HAP-1 (cell line): Measurements from ENCODE around the gene ZFHX2.

Experiments used
- DNase-seq, 2 experiments: peaks; one replicate each; pipeline ENCODE4 v3.0.0-alpha.2; 2016 to 2020; ENCODE audit warnings: low spot score in 2 of 2
- H3K27me3 ChIP-seq: fragments of 250-450 bp; sonication (Bioruptor Pico); 2 replicates; pipeline ENCODE4 v1.5.1; 2020; ENCODE audit warnings: low read depth, mild to moderate bottlenecking, moderate library complexity
- H3K36me3 ChIP-seq: fragments of 250-450 bp; sonication (Bioruptor Pico); replicated peaks from 2 replicates; pipeline ENCODE4 v1.5.1; 2020; ENCODE audit warnings: mild to moderate bottlenecking
- H3K4me1 ChIP-seq: fragments of 250-450 bp; sonication (Bioruptor Pico); 2 replicates; pipeline ENCODE4 v1.5.1; 2020; ENCODE audit warnings: mild to moderate bottlenecking
- H3K4me3 ChIP-seq: fragments of 250-450 bp; sonication (Bioruptor Pico); 2 replicates; pipeline ENCODE4 v1.5.1; 2020; ENCODE audit warnings: mild to moderate bottlenecking, moderate library complexity
- H3K9me3 ChIP-seq: fragments of 250-450 bp; sonication (Bioruptor Pico); 2 replicates; pipeline ENCODE4 v1.5.1; 2020; ENCODE audit warnings: mild to moderate bottlenecking, moderate library complexity
- in situ Hi-C: fragments of 300-500 bp; cut with MboI; formaldehyde crosslinking; loops from 3 replicates; pipeline ENCODE4 v1.14.3; 2020; ENCODE audit warnings: low sequenced_read_pairs, inconsistent platforms, mixed read lengths

The ZFHX2 gene

GRCh38 chr14:23535943-23536342 is 15.6 kb downstream of the ZFHX2 start:
- Histone ChIP-seq H3K4me1 (peaks cover 6% of the 10 kb centered on the region), H3K4me3 (no peak overlapping the region), H3K36me3 (no peaks in the 10 kb centered on the region), H3K9me3 (no peaks in the 10 kb centered on the region), H3K27me3 (no peaks in the 10 kb centered on the region)
- no peak for DNase-seq
- in situ Hi-C loops = no loop called here

GRCh38 chr14:23533652-23534435 is 17.7 kb downstream of the ZFHX2 start:
- no peaks in the 10 kb centered on the region for H3K4me1 ChIP-seq
- H3K4me3 ChIP-seq = no peak overlapping the region
- no peaks in the 10 kb centered on the region for H3K9me3 ChIP-seq
- H3K27me3 ChIP-seq = no peaks in the 10 kb centered on the region
- in situ Hi-C loops = no loop called here
- no peak for DNase-seq
- H3K36me3 ChIP-seq = no peaks in the 10 kb centered on the region

GRCh38 chr14:23532658-23533057 is 18.9 kb downstream of the ZFHX2 start:
- no peaks in the 10 kb centered on the region for H3K9me3 ChIP-seq
- no peaks in the 10 kb centered on the region for H3K36me3 ChIP-seq
- DNase-seq = no peak
- H3K27me3 ChIP-seq = no peaks in the 10 kb centered on the region
- H3K4me1 ChIP-seq = no peaks in the 10 kb centered on the region
- H3K4me3 ChIP-seq = no peak overlapping the region
- in situ Hi-C loops = no loop called here

- no peaks in the 10 kb centered on the region for H3K27me3 ChIP-seq
- H3K36me3 ChIP-seq = no peaks in the 10 kb centered on the region
- H3K4me3 ChIP-seq = no peak overlapping the region
- in situ Hi-C loops = no loop called here
- no peaks in the 10 kb centered on the region for H3K4me1 ChIP-seq
- no peak for DNase-seq
- no peaks in the 10 kb centered on the region for H3K9me3 ChIP-seq
These were observed 20.2 kb downstream of the ZFHX2 start for GRCh38 chr14:23531391-23531790.

GRCh38 chr14:23530375-23531055 is 21.1 kb downstream of the ZFHX2 start:
- DNase-seq = no peak
- in situ Hi-C loops = no loop called here
- Histone ChIP-seq H3K9me3 (no peaks in the 10 kb centered on the region), H3K36me3 (no peaks in the 10 kb centered on the region), H3K27me3 (no peaks in the 10 kb centered on the region), H3K4me3 (no peak overlapping the region), H3K4me1 (no peaks in the 10 kb centered on the region)

GRCh38 chr14:23529016-23529415 is 22.5 kb downstream of the ZFHX2 start:
- H3K4me1 ChIP-seq = no peaks in the 10 kb centered on the region
- DNase-seq = no peak
- H3K9me3 ChIP-seq = no peaks in the 10 kb centered on the region
- H3K4me3 ChIP-seq = no peak overlapping the region
- no peaks in the 10 kb centered on the region for H3K36me3 ChIP-seq
- H3K27me3 ChIP-seq = no peaks in the 10 kb centered on the region
- in situ Hi-C loops = no loop called here

GRCh38 chr14:23528555-23528954 is 23.0 kb downstream of the ZFHX2 start:
- DNase-seq = no peak

GRCh38 chr14:23525611-23526010 is 26.0 kb downstream of the ZFHX2 start:
- Histone ChIP-seq H3K4me1 (no peaks in the 10 kb centered on the region), H3K9me3 (no peaks in the 10 kb centered on the region), H3K4me3 (no peak overlapping the region), H3K27me3 (no peaks in the 10 kb centered on the region), H3K36me3 (no peaks in the 10 kb centered on the region)
- no peak for DNase-seq
- in situ Hi-C loops = no loop called here

More at GRCh38 chr14:23528555-23528954, 23.0 kb downstream of the ZFHX2 start:
- Histone ChIP-seq H3K4me1 (no peaks in the 10 kb centered on the region), H3K27me3 (no peaks in the 10 kb centered on the region), H3K9me3 (no peaks in the 10 kb centered on the region), H3K36me3 (no peaks in the 10 kb centered on the region), H3K4me3 (no peak overlapping the region)
- in situ Hi-C loops = no loop called here

GRCh38 chr14:23524954-23525353 is 26.6 kb downstream of the ZFHX2 start:
- H3K4me3 ChIP-seq = no peak overlapping the region
- in situ Hi-C loops = no loop called here
- DNase-seq = no peak
- no peaks in the 10 kb centered on the region for H3K4me1 ChIP-seq
- H3K9me3 ChIP-seq = no peaks in the 10 kb centered on the region
- no peaks in the 10 kb centered on the region for H3K27me3 ChIP-seq
- no peaks in the 10 kb centered on the region for H3K36me3 ChIP-seq

- no peak overlapping the region for H3K4me3 ChIP-seq
- DNase-seq = no peak
- no peaks in the 10 kb centered on the region for H3K9me3 ChIP-seq
- no peaks in the 10 kb centered on the region for H3K36me3 ChIP-seq
- no peaks in the 10 kb centered on the region for H3K27me3 ChIP-seq
- no peaks in the 10 kb centered on the region for H3K4me1 ChIP-seq
- in situ Hi-C loops = no loop called here
These were observed 28.1 kb downstream of the ZFHX2 start for GRCh38 chr14:23523229-23524016.

GRCh38 chr14:23522643-23523198 is 28.8 kb downstream of the ZFHX2 start:
- no peaks in the 10 kb centered on the region for H3K36me3 ChIP-seq
- H3K4me3 ChIP-seq = no peak overlapping the region
- DNase-seq = no peak
- H3K4me1 ChIP-seq = no peaks in the 10 kb centered on the region
- no peaks in the 10 kb centered on the region for H3K9me3 ChIP-seq
- no peaks in the 10 kb centered on the region for H3K27me3 ChIP-seq
- in situ Hi-C loops = no loop called here

GRCh38 chr14:23521785-23522640 is 29.6 kb downstream of the ZFHX2 start:
- no peaks in the 10 kb centered on the region for H3K36me3 ChIP-seq
- no peaks in the 10 kb centered on the region for H3K9me3 ChIP-seq
- H3K27me3 ChIP-seq = no peaks in the 10 kb centered on the region
- H3K4me1 ChIP-seq = no peaks in the 10 kb centered on the region
- no peak overlapping the region for H3K4me3 ChIP-seq
- DNase-seq = no peak
- in situ Hi-C loops = no loop called here

- no peak overlapping the region for H3K4me3 ChIP-seq
- DNase-seq = no peak
- H3K9me3 ChIP-seq = no peaks in the 10 kb centered on the region
- H3K27me3 ChIP-seq = no peaks in the 10 kb centered on the region
- no peaks in the 10 kb centered on the region for H3K4me1 ChIP-seq
- in situ Hi-C loops = no loop called here
- no peaks in the 10 kb centered on the region for H3K36me3 ChIP-seq
These were observed 30.5 kb downstream of the ZFHX2 start for GRCh38 chr14:23520899-23521533.
